KMS-11 (cell line): ENCODE measurements around the gene AP1S3.

Experiments used
- H2AFZ ChIP-seq: fragments of 200-600 bp; sonication (generic); 2 replicates; pipeline ENCODE4 v1.6.1; 2016; ENCODE audit warnings: antibody characterized with exemption, mixed run types, low read depth
- H3K27ac ChIP-seq: fragments of 200-600 bp; sonication (generic); 2 replicates; pipeline ENCODE4 v1.6.1; 2016; ENCODE audit warnings: mild to moderate bottlenecking, mixed run types
- H3K27me3 ChIP-seq: fragments of 200-600 bp; sonication (generic); 2 replicates; pipeline ENCODE4 v1.6.1; 2017; ENCODE audit warnings: mild to moderate bottlenecking, low read depth, mixed run types, moderate library complexity; ENCODE audit not compliant: insufficient read depth
- H3K36me3 ChIP-seq: fragments of 200-600 bp; sonication (generic); 2 replicates; pipeline ENCODE4 v1.6.1; 2017; ENCODE audit warnings: mild to moderate bottlenecking, mixed run types; ENCODE audit not compliant: insufficient read depth
- H3K4me1 ChIP-seq: fragments of 200-600 bp; sonication (generic); 2 replicates; pipeline ENCODE4 v1.6.1; 2016; ENCODE audit warnings: mild to moderate bottlenecking, low read depth, mixed run types; ENCODE audit not compliant: poor library complexity, severe bottlenecking
- H3K4me2 ChIP-seq: fragments of 200-600 bp; sonication (generic); 2 replicates; pipeline ENCODE4 v1.7.0; 2016; ENCODE audit warnings: mild to moderate bottlenecking, mixed run types
- H3K4me3 ChIP-seq: fragments of 200-600 bp; sonication (generic); IDR thresholded peaks from 2 replicates; pipeline ENCODE4 v1.6.1; 2017; ENCODE audit warnings: low read depth, low read length, mixed read lengths; ENCODE audit not compliant: insufficient read depth
- H3K79me2 ChIP-seq: fragments of 200-600 bp; sonication (generic); 2 replicates; pipeline ENCODE4 v1.6.1; 2016; ENCODE audit warnings: low read depth, mixed run types; ENCODE audit not compliant: insufficient read depth
- H3K9ac ChIP-seq: fragments of 200-600 bp; sonication (generic); 2 replicates; pipeline ENCODE4 v1.6.1; 2016; ENCODE audit warnings: mild to moderate bottlenecking, mixed run types
- H4K20me1 ChIP-seq: fragments of 200-600 bp; sonication (generic); 2 replicates; pipeline ENCODE4 v1.6.1; 2016; ENCODE audit warnings: mild to moderate bottlenecking, mixed run types; ENCODE audit not compliant: insufficient read depth
- TF ChIP-seq, protein P1 (sequence below): fragments of 200-600 bp; sonication (generic); conservative IDR thresholded peaks from 2 replicates; pipeline ENCODE4 v1.6.1; 2017; ENCODE audit warnings: low read depth, mild to moderate bottlenecking, antibody characterized with exemption, low read length, moderate library complexity, mixed read lengths

AP1S3 gene

DNA sequence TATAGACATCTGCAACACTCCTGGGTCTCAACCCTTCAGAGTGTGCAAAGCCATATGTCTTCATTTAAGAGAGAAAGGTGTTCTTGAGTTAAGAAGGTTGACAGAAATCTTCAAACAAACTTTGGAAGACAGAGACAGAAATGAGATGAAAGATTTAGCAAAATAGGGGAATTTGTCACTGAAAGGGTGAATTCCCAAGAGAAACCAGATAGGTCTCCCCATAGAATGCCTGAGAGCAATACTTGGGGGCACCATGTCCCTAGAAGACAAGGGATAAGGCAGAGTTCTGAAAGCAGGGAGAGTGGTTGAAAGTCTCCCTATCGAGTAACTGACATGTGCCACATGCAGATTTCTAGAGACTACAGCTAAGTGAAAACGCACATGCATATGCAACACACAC lies 50.0 kb downstream of the AP1S3 start:
- H3K27ac ChIP-seq, result no peak overlapping the region
- H3K4me1 ChIP-seq, result no peaks in the 10 kb centered on the region
- H3K4me3 ChIP-seq, result no peak overlapping the region
- H2AFZ ChIP-seq, result no peak overlapping the region
- no peak overlapping the region for H3K4me2 ChIP-seq
- H3K79me2 ChIP-seq, result no peaks in the 10 kb centered on the region
- H3K9ac ChIP-seq, result no peak overlapping the region
- H3K36me3 ChIP-seq, result no peaks in the 10 kb centered on the region
- no peaks in the 10 kb centered on the region for H4K20me1 ChIP-seq
- TF ChIP-seq, protein P1, sequence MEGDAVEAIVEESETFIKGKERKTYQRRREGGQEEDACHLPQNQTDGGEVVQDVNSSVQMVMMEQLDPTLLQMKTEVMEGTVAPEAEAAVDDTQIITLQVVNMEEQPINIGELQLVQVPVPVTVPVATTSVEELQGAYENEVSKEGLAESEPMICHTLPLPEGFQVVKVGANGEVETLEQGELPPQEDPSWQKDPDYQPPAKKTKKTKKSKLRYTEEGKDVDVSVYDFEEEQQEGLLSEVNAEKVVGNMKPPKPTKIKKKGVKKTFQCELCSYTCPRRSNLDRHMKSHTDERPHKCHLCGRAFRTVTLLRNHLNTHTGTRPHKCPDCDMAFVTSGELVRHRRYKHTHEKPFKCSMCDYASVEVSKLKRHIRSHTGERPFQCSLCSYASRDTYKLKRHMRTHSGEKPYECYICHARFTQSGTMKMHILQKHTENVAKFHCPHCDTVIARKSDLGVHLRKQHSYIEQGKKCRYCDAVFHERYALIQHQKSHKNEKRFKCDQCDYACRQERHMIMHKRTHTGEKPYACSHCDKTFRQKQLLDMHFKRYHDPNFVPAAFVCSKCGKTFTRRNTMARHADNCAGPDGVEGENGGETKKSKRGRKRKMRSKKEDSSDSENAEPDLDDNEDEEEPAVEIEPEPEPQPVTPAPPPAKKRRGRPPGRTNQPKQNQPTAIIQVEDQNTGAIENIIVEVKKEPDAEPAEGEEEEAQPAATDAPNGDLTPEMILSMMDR, result no peak
- no peaks in the 10 kb centered on the region for H3K27me3 ChIP-seq

GRCh38 chr2:223786943-223787342 lies 50.4 kb downstream of the AP1S3 start:
- no peaks in the 10 kb centered on the region for H3K27me3 ChIP-seq
- TF ChIP-seq, protein P1, result no peak
- no peak overlapping the region for H3K9ac ChIP-seq
- H3K27ac ChIP-seq, result no peak overlapping the region
- H3K79me2 ChIP-seq, result no peaks in the 10 kb centered on the region
- H2AFZ ChIP-seq, result no peak overlapping the region
- no peaks in the 10 kb centered on the region for H3K4me1 ChIP-seq
- no peaks in the 10 kb centered on the region for H3K36me3 ChIP-seq
- H4K20me1 ChIP-seq, result no peaks in the 10 kb centered on the region
- no peak overlapping the region for H3K4me2 ChIP-seq
- no peak overlapping the region for H3K4me3 ChIP-seq

- H3K79me2 ChIP-seq, result no peaks in the 10 kb centered on the region
- no peak overlapping the region for H3K9ac ChIP-seq
- no peaks in the 10 kb centered on the region for H3K36me3 ChIP-seq
- no peaks in the 10 kb centered on the region for H4K20me1 ChIP-seq
- H3K4me3 ChIP-seq, result no peak overlapping the region
- no peaks in the 10 kb centered on the region for H3K27me3 ChIP-seq
- H3K4me2 ChIP-seq, result no peak overlapping the region
- TF ChIP-seq, protein P1, result no peak
- no peak overlapping the region for H2AFZ ChIP-seq
- H3K27ac ChIP-seq, result no peak overlapping the region
- H3K4me1 ChIP-seq, result no peaks in the 10 kb centered on the region
Measured at GRCh38 chr2:223786236-223786635, 51.1 kb downstream of the AP1S3 start.

DNA sequence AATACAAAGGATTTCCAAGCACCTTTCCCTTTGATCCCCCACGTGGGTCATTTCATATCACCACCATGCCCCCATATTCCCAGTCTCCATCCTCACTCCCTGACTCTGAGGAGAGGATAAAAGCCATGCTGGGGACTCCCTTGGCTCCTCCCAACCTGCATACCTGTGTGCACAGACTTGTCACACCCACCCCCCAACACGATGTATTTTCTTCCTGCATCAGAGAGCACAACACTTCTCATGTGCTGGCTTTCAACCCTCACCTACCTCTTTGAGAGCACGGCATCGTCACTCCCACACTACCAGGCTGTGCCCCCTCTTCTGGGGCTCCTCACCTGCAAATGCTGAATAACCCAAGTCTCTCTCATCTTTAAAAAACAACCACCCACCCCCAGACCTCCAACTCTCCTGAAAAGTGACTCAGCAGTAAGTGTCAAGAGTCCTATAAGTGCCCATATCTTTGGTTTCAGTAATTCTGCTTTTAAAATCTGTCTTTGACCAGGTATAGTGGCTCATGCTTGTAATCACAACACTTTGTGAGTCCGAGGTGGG lies 53.1 kb downstream of the AP1S3 start:
- no peak overlapping the region for H3K27ac ChIP-seq
- TF ChIP-seq, protein P1, result no peak
- H3K36me3 ChIP-seq, result no peaks in the 10 kb centered on the region
- no peaks in the 10 kb centered on the region for H3K79me2 ChIP-seq
- H3K4me3 ChIP-seq, result no peak overlapping the region
- no peak overlapping the region for H3K4me2 ChIP-seq
- H2AFZ ChIP-seq, result no peak overlapping the region
- H3K9ac ChIP-seq, result no peak overlapping the region
- H4K20me1 ChIP-seq, result no peaks in the 10 kb centered on the region
- H3K4me1 ChIP-seq, result no peaks in the 10 kb centered on the region
- H3K27me3 ChIP-seq, result no peaks in the 10 kb centered on the region

GRCh38 chr2:223782629-223783028 lies 54.8 kb downstream of the AP1S3 start:
- no peaks in the 10 kb centered on the region for H3K4me1 ChIP-seq
- no peaks in the 10 kb centered on the region for H3K27me3 ChIP-seq
- H2AFZ ChIP-seq, result no peak overlapping the region
- no peaks in the 10 kb centered on the region for H3K79me2 ChIP-seq
- H3K27ac ChIP-seq, result no peak overlapping the region
- TF ChIP-seq, protein P1, result no peak
- no peaks in the 10 kb centered on the region for H3K36me3 ChIP-seq
- H3K4me3 ChIP-seq, result no peak overlapping the region
- no peak overlapping the region for H3K4me2 ChIP-seq
- H3K9ac ChIP-seq, result no peak overlapping the region
- no peaks in the 10 kb centered on the region for H4K20me1 ChIP-seq
